ENCODE measurements around the gene KCNIP4.

Gene KCNIP4

DNA sequence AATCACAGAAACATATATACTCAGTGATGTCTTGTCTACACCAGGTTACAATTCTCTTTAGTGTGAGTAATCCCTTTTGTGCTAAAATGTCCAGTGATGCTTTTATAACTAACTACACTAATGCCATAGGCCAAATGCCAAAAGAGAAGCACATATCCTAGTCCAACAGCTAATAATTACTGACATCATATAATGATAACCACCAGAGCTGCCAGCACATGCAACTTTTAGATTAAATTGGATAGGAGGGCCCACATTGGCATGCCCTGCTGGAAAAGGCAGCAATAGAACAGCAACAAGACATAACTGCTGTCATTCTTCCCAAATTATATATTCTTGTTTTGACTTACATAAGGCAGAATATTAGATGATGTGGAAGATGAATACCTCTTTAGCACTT is 238.8 kb downstream of the KCNIP4 start:
- Histone ChIP-seq H3K36me3 (ENCODE audit: control insufficient read depth, insufficient read depth, low read length) (no peaks in the 10 kb centered on the region), H3K4me2 (ENCODE audit: low read length) (no peak overlapping the region), H2AFZ (no peak overlapping the region), H3K27me3 (ENCODE audit: control insufficient read depth, insufficient read depth, low read length) (no peaks in the 10 kb centered on the region), H3K79me2 (no peaks in the 10 kb centered on the region), H3K9ac (no peak overlapping the region), H3K4me3 (ENCODE audit: low read depth, low read length) (no peak overlapping the region), H3K4me1 (no peaks in the 10 kb centered on the region), H3K27ac (no peak overlapping the region), H3K9me3 (ENCODE audit: control insufficient read depth, low read length) (no peaks in the 10 kb centered on the region)
- TF ChIP-seq, protein P1, sequence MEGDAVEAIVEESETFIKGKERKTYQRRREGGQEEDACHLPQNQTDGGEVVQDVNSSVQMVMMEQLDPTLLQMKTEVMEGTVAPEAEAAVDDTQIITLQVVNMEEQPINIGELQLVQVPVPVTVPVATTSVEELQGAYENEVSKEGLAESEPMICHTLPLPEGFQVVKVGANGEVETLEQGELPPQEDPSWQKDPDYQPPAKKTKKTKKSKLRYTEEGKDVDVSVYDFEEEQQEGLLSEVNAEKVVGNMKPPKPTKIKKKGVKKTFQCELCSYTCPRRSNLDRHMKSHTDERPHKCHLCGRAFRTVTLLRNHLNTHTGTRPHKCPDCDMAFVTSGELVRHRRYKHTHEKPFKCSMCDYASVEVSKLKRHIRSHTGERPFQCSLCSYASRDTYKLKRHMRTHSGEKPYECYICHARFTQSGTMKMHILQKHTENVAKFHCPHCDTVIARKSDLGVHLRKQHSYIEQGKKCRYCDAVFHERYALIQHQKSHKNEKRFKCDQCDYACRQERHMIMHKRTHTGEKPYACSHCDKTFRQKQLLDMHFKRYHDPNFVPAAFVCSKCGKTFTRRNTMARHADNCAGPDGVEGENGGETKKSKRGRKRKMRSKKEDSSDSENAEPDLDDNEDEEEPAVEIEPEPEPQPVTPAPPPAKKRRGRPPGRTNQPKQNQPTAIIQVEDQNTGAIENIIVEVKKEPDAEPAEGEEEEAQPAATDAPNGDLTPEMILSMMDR (IDR thresholded peaks at IDR 0.05), result no peak

GRCh38 chr4:21709031-21709430 is 239.5 kb downstream of the KCNIP4 start:
- Histone ChIP-seq H3K9ac (no peak overlapping the region), H3K27me3 (ENCODE audit: control insufficient read depth, insufficient read depth, low read length) (no peaks in the 10 kb centered on the region), H3K36me3 (ENCODE audit: control insufficient read depth, insufficient read depth, low read length) (no peaks in the 10 kb centered on the region), H2AFZ (no peak overlapping the region), H3K9me3 (ENCODE audit: control insufficient read depth, low read length) (no peaks in the 10 kb centered on the region), H3K27ac (no peak overlapping the region), H3K79me2 (no peaks in the 10 kb centered on the region), H3K4me1 (no peaks in the 10 kb centered on the region), H3K4me3 (ENCODE audit: low read depth, low read length) (no peak overlapping the region), H3K4me2 (ENCODE audit: low read length) (no peak overlapping the region)
- TF ChIP-seq, protein P1 (IDR thresholded peaks at IDR 0.05), result no peak

DNA sequence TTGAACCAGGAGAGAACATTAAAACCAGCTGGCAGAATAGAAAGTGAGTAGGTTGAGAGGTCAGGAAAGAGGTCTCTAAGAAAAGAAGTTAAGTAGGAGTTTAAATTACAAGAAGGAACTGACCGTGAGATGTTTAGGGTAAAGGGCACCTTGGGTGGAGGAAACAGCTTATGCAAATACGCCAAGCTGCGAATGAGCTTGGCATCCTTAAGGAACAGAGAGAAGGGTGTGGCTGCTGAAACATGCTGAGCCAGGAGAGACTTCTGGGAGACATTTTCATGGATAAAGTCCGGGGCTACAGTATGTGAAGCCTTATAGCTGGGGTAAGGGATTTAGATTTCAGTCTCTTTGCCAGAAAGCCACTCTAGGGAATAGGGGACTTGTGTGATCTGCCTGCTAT is 249.1 kb downstream of the KCNIP4 start:
- H3K9ac ChIP-seq, result no peak overlapping the region
- no peaks in the 10 kb centered on the region for H3K36me3 ChIP-seq (ENCODE audit: control insufficient read depth, insufficient read depth, low read length)
- no peak overlapping the region for H3K27ac ChIP-seq
- H3K27me3 ChIP-seq (ENCODE audit: control insufficient read depth, insufficient read depth, low read length), result no peaks in the 10 kb centered on the region
- no peaks in the 10 kb centered on the region for H3K4me1 ChIP-seq
- TF ChIP-seq, protein P1 (IDR thresholded peaks at IDR 0.05), result no peak
- no peaks in the 10 kb centered on the region for H3K9me3 ChIP-seq (ENCODE audit: control insufficient read depth, low read length)
- no peak overlapping the region for H2AFZ ChIP-seq
- H3K4me3 ChIP-seq (ENCODE audit: low read depth, low read length), result no peak overlapping the region
- H3K4me2 ChIP-seq (ENCODE audit: low read length), result no peak overlapping the region
- no peaks in the 10 kb centered on the region for H3K79me2 ChIP-seq

DNA sequence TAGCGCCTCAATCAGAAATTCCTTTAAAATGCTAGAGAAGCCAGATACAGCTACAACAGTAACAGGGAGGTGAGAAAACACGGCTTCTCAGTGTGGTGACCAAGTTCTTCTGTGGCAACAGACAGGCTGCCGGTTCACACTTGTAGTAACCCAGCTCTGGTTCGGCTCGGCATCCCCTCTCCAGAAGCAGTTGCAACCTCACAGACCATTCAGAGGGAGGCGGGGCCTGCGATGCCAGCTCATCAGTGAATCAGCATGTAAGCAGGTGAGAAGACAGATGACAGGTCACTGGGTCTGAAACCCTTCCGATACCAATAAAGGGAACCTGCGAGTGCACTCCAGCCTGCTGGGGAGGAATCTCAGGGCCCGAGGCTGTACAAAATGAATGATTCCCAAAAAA is 251.0 kb downstream of the KCNIP4 start:
- H3K9ac ChIP-seq, result no peak overlapping the region
- no peaks in the 10 kb centered on the region for H3K27me3 ChIP-seq (ENCODE audit: control insufficient read depth, insufficient read depth, low read length)
- H3K4me1 ChIP-seq, result no peaks in the 10 kb centered on the region
- H3K9me3 ChIP-seq (ENCODE audit: control insufficient read depth, low read length), result no peaks in the 10 kb centered on the region
- H3K36me3 ChIP-seq (ENCODE audit: control insufficient read depth, insufficient read depth, low read length), result no peaks in the 10 kb centered on the region
- no peak overlapping the region for H3K4me3 ChIP-seq (ENCODE audit: low read depth, low read length)
- H3K27ac ChIP-seq, result no peak overlapping the region
- H2AFZ ChIP-seq, result no peak overlapping the region
- no peaks in the 10 kb centered on the region for H3K79me2 ChIP-seq
- TF ChIP-seq, protein P1 (IDR thresholded peaks at IDR 0.05), result no peak
- H3K4me2 ChIP-seq (ENCODE audit: low read length), result no peak overlapping the region

- Histone ChIP-seq H3K4me1 (no peaks in the 10 kb centered on the region), H2AFZ (no peak overlapping the region), H3K27ac (no peak overlapping the region), H3K9ac (no peak overlapping the region), H3K36me3 (ENCODE audit: control insufficient read depth, insufficient read depth, low read length) (no peaks in the 10 kb centered on the region), H3K9me3 (ENCODE audit: control insufficient read depth, low read length) (no peaks in the 10 kb centered on the region), H3K27me3 (ENCODE audit: control insufficient read depth, insufficient read depth, low read length) (no peaks in the 10 kb centered on the region), H3K4me2 (ENCODE audit: low read length) (no peak overlapping the region), H3K4me3 (ENCODE audit: low read depth, low read length) (no peak overlapping the region), H3K79me2 (no peaks in the 10 kb centered on the region)
- TF ChIP-seq, protein P1 (IDR thresholded peaks at IDR 0.05), result no peak
Observed at GRCh38 chr4:21695141-21695540, 253.4 kb downstream of the KCNIP4 start.

Measured in parathyroid adenoma (tissue), 2 donors.